ENCODE data around the gene HIPK3.
"Not testable (repeated sequence)": the region's sequence is repeated elsewhere in the genome, so short reads cannot be mapped to it uniquely, and the experiment has no call there.

HIPK3 gene

DNA sequence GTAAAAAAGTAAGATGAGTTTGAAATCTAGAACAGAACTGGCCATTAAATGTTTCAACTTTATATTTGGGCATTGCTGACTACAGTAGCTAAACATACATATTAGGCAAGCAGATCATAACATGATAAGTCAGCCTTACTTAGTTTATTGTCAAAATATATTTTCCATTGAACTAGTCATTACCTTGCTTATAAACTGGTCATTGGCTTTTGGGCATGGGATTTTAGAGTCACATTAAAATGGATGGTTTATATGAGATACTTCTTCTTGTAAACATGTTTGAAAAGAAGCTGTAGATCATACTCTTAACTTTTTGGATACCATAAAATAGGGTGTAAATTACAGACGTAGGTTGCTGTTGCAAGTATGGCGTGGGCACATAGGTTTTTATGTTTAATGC is 2.7 kb downstream of the HIPK3 start:
- no peak for DNase-seq

DNA sequence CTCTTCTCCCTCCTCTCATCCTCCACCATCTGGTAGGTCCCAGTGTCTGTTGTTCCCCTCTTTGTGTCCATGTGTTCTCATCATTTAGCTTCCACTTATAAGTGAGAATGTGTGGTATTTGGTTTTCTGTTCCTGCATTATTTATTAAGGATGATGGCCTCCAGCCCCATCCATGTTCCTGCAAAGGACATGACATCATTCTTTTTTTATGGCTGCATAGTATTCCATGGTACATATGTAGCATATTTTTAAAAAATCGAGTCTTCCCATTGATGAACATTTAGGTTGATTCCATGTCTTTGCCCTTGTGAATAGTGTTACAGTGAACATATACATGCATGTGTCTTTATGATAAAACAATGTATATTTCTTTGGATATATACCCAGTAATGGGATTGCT is 4.2 kb downstream of the HIPK3 start:
- not testable (repeated sequence) for DNase-seq

DNA sequence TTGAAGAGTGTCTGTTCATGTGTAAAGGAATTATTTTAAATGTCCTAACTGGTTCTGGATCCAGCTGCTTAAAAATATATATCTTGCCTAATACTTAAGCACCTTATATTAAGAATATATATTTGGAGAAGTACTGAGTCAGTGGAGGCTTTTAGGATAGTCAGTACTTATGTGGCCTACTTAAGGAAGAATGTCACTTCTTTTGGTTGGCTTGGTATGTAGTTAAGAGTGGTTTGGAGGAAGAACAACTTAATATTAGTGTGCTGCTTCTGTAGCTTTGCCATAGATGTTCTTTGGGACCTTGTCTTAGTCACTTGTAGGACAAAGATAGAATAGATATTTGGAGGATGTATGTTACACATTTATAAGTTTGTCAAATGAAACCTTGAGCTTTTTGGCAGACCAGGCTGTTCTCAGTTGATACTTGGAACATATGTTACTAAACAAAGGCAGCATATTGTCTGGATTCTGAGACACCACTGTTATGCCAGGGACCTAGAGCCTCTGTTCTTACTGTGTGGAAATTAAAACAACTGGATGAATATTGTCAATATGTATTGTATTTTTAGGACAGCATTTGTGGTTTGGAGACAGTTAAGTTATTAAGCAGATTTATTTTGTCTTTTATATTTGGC is 4.9 kb downstream of the HIPK3 start:
- DNase-seq = no peak

DNA sequence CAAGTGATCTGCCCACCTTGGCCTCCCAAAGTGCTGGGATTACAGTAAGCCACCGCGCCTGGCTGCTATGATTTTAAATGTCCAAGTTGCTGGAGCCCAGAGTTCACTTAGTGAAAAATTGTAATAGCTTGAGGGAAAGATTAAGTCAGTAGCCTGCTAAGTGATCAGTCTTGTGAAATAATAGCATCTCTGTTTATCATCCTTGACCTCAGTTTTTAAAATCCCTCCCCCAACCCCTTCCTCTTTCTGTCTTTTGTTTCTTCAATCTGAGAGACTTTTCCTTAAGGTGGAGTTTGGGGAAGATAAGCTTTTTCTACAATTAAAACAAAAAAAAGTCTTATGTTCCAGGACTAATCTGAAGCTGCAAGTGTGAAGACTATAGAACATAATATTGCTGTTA is 6.4 kb downstream of the HIPK3 start:
- no peak for DNase-seq

DNA sequence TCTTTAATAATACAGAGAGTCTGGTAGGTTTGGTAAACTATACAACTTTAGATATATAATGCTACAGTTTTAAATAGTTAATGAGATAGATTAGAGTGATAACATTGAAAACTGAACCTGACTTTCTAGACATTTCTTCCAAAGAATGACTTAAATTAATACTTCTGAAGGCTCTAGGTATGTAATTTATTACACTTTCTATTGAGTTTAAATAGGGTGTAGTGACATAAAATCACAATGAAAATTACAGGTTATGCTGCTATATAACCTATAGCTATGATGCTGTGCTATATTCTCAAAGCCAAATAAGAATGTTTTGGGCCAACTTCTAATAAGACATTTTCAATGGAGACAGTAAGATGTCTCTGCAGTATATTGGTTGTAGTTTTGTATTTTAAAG is 7.7 kb downstream of the HIPK3 start:
- DNase-seq = no peak

DNA sequence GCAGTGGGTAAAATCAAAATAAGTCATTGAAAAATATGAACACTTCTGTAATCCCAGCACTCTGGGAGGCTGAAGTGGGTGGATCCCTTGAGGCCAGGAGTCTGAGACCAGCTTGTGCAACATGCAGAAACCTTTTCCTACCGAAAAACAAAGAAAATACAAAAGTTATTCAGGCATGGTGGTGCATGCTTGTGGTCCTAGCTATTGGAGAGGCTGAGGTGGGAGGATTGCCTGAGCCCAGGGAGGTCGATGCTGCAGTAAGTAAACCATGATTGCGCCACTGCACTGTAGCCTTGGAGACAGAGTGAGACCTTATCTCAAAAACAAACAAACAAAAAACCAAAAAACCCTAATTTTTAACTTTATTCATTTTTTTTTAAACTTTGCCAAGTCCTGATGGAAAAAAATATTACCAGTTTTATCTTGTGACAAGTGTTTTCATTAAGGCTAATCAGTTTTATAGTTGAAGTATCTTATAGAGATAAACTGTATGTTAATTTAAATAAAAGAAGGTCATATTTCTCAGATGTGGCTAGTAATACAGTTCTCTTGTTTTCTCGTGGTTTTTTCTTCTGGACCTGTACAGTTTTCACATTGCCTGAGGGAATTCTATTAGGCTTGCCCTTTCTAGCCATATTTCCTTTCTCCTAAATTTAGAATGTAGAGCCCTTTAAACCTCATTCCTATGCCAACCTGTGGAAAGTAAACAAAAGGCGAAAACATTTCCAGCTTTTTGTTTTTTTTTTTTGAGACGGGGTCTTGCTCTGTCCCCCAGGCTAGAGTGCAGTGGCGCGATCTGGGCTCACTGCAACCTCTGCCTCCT is 9.4 kb downstream of the HIPK3 start:
- DNase-seq = no peak

DNA sequence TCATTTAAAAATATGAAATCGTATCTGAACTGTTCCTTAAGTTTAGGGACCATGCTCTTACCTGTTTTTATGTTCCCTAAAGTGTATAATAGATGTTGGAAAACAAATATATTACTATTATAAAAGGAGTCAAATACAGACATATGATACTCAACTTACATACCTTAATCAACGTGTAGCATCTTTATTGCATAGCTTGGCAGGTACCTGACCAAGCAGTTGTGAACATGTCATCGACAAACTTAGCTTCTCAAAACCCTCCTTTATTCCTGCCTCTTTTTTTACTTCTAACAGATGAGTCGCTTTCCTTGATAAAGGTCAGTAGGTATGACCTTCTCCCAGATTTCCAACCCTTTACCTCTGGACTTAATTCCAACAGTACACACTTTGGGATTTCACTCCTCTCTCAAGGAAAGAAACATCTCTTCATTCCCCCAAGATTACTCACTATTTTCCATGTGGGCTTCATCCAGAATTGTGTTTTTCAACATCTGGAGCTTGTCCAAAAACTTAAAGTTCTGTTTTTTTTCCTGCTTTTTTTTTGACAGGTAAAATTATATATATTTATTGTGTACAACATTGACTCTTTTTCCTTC is 11.9 kb downstream of the HIPK3 start:
- DNase-seq = no peak

DNA sequence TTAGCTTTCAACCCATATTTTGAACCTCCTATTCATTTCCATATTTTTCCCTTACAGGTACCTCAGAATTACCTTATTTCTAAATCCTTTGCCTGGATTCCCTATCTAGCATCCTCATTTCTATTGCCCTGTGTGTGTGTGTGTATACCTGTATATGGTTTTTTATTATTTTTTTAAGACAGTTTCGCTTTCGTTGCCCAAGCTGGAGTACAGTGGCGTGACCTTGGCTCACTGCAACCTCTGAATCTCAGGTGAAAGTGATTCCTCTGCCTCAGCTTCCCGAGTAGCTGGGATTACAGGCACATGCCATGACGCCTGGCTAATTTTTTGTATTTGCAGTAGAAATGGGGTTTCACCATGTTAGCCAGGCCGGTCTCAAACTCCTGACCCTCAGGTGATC is 12.6 kb downstream of the HIPK3 start:
- no peak for DNase-seq

DNA sequence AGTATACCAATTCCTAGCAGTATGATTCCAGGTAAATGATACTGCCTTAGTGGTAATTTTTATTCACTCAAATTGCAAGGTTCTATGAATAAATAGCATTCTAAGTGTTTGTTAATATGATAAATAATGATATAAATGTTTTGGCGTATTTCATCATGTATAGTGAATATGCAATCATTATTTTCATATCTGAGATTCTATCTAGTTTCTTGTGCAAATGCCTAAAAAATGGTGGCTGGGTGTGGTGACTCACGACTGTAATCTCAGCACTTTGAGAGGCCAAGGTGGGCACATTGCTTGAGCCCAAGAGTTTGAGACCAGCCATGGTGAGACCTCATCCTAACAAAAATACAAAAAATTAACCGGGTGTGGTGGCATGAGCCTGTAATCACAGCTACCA is 13.9 kb downstream of the HIPK3 start:
- no peak for DNase-seq

DNA sequence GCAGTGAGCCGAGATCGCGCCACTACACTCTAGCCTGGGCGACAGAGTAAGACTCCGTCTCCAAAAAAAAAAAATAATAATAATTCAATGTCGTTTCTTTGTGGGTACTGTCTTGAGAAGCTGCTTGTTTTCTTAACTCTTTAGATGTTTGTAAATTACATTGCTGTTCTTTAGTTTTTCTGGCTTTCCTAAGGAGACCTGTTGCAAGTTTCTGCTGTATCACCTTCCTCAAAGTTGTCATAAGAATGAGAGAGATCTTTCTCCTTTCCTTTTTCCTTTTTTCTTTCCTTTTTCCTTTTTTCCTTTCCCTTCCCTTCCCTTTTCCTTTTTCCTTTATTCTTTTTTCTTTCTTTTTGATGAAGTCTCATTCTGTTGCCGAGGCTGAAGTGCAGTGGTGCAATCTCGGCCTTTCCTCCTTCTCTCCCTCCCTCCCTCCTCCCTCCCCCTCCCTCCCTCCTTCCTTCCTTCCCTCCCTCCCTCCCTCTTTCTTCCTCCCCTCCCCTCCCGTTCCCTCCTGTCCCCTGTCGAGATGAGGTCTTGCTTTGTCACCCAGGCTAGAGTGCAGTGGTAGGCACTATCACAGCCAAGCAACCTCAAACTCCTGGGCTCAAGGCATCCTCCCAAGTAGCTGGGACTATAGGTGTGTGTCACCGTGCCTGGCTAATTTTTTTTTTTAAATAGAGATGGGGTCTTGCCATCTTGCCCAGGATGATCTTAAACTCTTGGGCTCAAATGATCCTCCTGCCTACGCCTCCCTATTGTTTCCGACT is 15.3 kb downstream of the HIPK3 start:
- DNase-seq = no peak

DNA sequence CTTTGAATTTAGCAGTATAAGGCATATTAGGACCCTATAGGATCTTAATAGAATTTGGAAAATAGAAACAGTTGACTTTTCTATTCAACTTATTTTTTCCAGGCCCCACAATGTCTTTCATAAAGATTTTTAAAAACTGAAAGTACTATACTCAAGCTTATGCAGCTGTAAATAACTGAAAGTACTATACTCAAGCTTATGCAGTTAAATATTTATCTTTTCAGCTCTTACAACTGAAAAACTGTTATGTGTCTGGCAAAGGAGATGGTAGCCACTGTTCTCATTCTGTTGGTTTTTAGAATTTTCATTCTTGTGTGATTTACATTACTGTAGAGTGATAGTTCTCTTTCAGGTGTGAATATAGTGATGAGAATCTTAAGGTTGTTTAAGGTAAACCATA is 16.5 kb downstream of the HIPK3 start:
- no peak for DNase-seq

DNA sequence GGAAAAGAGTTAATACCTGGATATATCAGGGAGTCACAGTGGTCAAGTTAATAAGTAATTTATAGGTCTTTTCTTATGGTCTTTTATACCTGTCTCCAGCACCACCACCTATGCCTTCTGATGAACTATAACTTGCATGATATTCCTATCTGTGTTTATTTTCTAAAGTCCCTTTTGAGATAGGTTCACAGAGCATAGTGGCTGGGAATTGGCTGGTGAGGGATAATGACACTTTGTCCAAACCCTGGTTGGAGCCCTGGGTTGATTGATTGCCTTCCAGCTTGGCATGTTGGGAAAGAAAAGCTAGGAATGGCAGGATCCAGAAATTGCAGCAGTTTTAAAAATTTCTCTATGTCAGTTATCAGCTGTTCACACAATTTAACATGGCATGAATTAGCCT is 23.2 kb downstream of the HIPK3 start:
- no peak for DNase-seq

DNA sequence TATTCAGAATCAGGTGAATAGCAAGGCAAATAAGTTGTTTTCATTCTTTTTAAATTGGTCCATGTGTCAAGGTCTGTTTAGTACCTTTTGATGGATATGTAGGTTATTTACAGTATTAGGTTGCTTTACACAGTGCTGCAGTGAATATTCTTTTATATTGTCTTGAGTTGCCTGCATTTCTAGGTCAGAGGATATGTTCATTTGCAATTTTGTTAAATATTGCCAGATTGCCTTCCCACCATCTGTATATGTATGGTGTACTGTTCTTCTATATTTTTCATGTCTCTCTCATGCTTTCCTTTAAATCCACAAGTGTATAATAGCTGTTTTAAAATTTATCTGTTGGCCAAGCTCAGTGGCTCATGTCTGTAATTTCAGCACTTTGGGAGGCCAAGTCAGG is 24.6 kb downstream of the HIPK3 start:
- DNase-seq = no peak

DNA sequence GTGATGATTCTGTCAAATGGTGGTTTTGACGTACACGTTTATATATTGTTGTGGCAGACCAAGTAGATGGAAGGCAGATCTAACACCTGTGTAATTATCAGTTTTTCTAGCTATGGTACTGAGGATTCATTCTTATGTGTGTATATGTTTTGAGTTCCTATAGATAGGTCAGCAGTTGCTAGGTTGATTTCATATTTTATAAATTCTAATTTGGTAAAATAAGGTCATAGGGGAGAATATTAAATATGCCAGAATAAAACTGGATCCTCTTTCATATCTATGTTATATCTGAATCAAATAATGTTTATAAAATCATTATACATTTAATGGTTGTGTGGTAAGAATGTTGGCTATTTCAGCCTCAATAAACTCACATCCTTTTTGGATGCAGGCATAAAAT is 27.6 kb downstream of the HIPK3 start:
- DNase-seq = no peak

DNA sequence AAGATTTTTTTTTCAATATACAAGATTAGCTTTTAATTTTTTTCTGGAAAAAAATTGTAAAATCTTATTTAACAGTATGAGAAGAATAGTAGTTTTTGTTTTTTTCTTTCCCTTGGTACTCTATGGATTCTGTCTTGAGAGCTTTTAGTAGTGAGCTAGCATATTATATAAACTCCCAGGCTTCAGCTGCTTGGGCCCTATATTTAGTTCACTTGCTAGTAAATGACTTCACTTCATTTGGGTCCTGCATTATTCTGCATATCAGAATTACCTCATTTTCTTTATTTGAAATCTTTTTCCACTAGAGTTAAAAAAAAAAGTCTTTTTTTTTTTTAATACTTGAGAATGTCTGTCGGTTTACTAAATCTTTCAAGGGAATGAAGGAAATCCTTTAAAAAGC is 33.1 kb downstream of the HIPK3 start:
- no peak for DNase-seq

DNA sequence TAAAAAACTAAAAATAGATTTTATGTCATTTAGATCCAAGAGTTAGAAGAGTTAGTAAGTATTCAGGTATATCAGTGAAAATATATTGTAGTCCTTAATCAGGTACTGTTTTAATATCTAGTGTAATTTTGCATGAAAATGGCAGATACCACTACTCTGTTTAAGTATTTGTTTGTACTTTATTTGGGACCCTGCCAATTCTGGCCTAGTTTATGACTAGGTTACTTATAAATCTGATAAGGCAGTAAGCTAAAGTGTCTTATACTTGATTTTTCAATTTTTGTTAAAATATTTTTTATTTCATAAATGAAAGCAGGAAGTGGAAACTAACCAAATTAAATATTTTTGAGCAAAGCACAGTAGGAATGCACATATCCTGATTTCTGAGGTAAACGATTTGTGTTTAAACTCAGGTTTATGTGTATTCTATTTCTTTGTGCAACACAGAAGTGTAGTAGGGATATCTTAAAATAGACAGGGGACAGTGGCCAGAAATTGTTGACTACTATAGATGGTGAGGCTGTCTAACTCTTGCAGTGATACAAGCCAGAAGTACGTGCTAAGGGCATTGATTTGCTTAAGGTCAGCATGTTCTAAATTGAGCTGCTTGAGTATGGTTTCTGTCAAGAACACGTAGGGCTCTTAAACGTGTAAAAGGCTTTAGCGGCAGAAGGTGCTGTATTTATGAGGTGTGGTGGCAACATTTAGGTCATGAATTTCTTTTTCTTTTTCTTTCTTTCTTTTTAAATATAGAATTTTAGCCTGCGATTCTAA is 34.0 kb downstream of the HIPK3 start:
- no peak for DNase-seq

DNA sequence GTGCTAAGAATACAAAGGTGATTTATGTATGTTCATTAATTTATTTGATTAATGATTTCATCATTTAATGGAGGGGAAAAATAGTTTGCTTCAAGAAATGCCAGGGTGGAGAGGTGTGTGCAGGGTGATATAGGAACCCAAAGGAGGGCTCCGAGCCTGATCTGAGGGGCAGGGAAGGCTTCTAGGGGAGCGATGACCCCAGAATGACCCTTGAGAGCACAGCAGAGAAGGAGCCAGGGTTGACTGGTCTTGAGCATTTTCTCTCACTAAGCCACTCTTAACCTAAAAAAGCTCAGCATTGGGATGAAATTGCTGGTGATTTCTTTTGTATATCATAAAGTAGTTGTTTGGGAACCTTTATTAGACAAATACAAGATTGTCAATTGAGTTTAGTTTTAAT is 35.1 kb downstream of the HIPK3 start:
- DNase-seq = no peak

DNA sequence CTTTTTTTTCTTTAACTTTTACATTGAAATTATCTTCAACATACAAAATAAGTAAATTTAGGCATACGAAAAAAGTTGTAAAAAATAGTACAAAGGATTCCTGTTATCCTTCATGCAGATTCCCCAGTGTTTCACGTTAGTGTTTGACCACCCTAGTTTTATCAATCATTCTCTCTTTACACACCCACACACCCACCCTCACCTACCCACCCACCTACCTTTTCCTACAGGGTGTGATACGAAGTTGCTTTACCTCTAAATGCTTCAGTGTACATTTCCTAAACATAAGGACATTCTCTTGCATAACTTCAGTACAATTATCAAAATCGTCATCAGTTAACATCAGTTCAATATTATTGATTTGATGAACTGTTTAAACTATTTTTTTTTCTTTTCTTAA is 37.0 kb downstream of the HIPK3 start:
- no peak for DNase-seq

DNA sequence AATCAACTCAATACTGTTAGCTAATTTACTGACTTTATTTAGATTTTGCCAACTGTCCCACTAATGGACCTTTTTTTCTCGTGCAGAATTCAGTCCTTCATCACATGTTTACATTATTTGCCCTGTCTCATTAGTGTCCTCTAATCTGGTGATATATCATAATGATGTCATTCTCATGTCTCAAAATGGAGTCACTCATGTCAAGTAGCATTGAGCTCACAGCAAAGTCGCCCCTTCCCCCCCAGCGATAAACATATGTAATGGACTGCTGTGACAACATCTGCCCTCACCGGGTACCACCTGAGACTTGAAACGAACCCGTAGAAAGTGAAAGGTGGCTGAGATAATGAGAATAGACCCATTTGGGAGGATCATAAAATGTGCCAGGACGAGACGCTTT is 37.6 kb downstream of the HIPK3 start:
- no peak for DNase-seq

DNA sequence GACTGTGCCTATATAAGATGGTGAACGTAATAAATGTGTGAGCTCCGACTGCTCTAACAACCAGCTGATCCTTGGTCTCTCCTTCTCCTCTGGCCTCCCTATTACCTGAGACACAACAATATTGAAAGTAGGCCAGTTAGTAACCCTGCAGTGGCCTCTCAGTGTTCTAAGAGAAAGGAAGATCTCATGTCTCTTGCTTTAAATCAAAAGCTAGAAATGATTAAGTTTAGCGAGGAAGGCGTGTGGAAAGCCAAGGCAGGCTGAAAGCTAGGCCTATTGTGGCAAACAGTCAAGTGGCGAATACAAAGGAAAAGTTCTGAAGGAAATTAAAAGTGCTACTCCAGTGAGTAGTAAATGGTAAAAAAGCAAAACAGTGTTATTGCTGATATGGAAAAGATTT is 39.5 kb downstream of the HIPK3 start:
- no peak for DNase-seq

DNA sequence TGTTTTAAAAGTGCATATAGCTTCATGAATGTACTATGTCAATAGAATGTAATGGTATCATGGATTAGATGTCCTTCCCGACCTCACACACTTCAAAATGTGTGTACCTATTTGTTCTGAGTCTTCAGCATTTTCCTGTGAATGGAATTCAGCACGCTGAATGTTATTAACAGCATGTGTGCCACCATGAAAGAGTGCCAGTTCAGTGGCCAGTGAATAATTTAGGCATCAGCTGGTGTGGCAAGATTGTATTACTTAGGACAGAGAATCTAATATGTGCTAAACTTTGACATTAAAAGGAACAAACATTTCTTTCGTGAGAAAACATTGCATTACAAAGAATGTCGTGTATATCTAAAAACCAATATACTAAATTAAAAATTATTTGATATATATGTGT is 46.4 kb downstream of the HIPK3 start:
- no peak for DNase-seq

DNA sequence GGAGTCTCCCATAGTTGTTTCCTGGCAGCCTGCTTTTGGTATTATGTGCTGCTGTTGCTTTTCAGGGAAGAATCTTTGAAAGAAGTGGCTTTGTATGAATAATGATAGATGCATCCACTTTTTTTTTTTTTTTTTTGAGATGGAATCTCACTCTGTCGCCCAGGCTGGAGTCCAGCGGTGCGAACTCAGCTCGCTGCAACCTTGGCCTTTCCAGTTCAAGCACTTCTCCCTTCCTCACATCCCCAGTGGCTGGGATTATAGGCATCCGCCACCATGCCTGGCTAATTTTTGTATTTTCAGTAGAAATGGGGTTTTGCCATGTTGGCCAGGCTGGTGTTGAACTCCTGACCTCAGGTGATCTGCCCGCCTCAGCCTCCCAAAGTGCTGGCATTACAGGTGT is 49.6 kb downstream of the HIPK3 start:
- not testable (repeated sequence) for DNase-seq

DNA sequence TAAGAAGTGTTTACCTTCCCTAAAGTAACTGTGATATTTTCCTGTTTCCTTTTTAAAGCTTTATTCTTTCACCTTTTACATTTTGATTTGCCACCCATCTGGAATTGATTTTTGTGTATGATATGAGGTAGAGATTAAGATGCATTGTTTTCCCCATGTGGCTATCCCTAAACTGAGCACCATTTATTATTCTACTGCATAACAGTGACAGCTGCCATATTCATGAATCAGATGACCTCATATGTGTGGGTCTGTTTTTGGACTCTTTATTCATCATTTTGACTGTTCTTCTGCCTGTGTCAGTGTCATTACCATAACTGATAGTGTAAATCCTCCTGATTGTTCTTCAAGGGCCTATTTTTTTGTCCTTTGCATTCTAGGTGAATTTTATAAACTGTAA is 50.8 kb downstream of the HIPK3 start:
- DNase-seq = no peak

Data from activated CD4-positive, alpha-beta T cell treated with anti-CD3 and anti-CD28 coated beads, Interleukin-2, amount 50 U/mL, for 4 hours (primary cell).